Transverse colon (tissue), 4 donors: ENCODE data around the gene CLEC18A.

Experiments
- CTCF ChIP-seq, 5 experiments: fragments of 200-600 bp in 3 of 5; fragments of 450-650 bp in 2 of 5; sonication (generic) in 3 of 5; IDR thresholded peaks; 1 replicate in 2 of 5; 2 replicates in 3 of 5; pipeline ENCODE4 v1.5.1; 2016 to 2017; ENCODE audit warnings: antibody characterized with exemption in 5 of 5, inconsistent platforms in 3 of 5, mild to moderate bottlenecking in 2 of 5, moderate library complexity in 1 of 5
- POLR2A ChIP-seq: fragments of 450-650 bp; IDR thresholded peaks from one replicate; pipeline ENCODE4 v1.6.1; 2016; ENCODE audit warnings: antibody characterized with exemption, mild to moderate bottlenecking, moderate library complexity
- POLR2AphosphoS5 ChIP-seq, 3 donors: sonication (generic); formaldehyde crosslinking; IDR thresholded peaks; one replicate each; pipeline ENCODE4 v1.6.1; 2016; ENCODE audit warnings: antibody characterized with exemption in 3 of 3

- TF ChIP-seq CTCF (IDR thresholded peaks at IDR 0.05): no peak
- TF ChIP-seq POLR2AphosphoS5 (IDR thresholded peaks at IDR 0.05): no peak
- no peak for TF ChIP-seq POLR2A
Measured at GRCh38 chr16:69918241-69918640, 32.9 kb upstream of the CLEC18A start.
